Mammary epithelial cell (primary cell): Measurements from ENCODE around the gene SSBP3.

Experiments used
- EZH2 ChIP-seq: IDR thresholded peaks from 2 replicates; pipeline ENCODE4 v1.6.1; 2012; ENCODE audit warnings: low read length, inconsistent platforms, borderline replicate concordance
- TF ChIP-seq, protein P1 (sequence below), 2 donors: IDR thresholded peaks in 1 of 2; conservative IDR thresholded peaks in 1 of 2; 2 replicates each; pipeline ENCODE4 v1.5.1; 2011 to 2012; ENCODE audit warnings: inconsistent platforms in 2 of 2, low read length in 2 of 2, mild to moderate bottlenecking in 2 of 2, control low read depth in 1 of 2, low read depth in 1 of 2; ENCODE audit not compliant: insufficient read depth in 1 of 2; ENCODE audit errors: extremely low read depth in 1 of 2

DNA sequence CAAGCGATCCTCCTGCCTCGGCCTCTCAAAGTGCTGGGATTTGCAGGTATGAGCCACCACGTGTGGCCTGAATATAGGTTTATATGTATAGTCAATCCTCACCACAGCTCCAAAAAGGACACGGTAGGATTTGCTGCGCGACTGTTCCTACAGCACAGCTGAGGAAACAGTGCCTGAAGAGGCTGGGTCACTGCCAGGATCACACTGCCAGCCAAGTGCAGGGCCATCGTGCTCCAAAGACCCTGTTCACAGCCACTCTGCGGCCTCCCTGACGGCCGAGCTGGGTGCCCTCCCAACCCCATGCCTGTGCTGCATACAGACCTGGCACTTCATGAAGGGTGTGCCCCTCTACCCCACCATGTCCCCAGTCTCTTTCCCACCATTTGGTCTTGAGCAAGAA, 134.9 kb downstream of the SSBP3 start:
- no peak for TF ChIP-seq EZH2
- TF ChIP-seq, protein P1, sequence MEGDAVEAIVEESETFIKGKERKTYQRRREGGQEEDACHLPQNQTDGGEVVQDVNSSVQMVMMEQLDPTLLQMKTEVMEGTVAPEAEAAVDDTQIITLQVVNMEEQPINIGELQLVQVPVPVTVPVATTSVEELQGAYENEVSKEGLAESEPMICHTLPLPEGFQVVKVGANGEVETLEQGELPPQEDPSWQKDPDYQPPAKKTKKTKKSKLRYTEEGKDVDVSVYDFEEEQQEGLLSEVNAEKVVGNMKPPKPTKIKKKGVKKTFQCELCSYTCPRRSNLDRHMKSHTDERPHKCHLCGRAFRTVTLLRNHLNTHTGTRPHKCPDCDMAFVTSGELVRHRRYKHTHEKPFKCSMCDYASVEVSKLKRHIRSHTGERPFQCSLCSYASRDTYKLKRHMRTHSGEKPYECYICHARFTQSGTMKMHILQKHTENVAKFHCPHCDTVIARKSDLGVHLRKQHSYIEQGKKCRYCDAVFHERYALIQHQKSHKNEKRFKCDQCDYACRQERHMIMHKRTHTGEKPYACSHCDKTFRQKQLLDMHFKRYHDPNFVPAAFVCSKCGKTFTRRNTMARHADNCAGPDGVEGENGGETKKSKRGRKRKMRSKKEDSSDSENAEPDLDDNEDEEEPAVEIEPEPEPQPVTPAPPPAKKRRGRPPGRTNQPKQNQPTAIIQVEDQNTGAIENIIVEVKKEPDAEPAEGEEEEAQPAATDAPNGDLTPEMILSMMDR (conservative IDR thresholded peaks at IDR 0.05 in 1 of 2, IDR thresholded peaks at IDR 0.05 in 1 of 2; ENCODE audit: extremely low read depth in 1 of 2, insufficient read depth in 1 of 2, low read depth in 1 of 2, low read length in 2 of 2) = no peak
